ENCODE results near the gene COX6B1.

- TF ChIP-seq CTCF (IDR thresholded peaks at IDR 0.05) (peak; percentile 97 to 98), EP300 (IDR thresholded peaks at IDR 0.05) (no peak), POLR2AphosphoS5 (IDR thresholded peaks at IDR 0.05) (no peak), POLR2A (IDR thresholded peaks at IDR 0.05) (no peak)
Observed at GRCh38 chr19:35693835-35694599, 45.9 kb downstream of the COX6B1 start.

Measured in suprapubic skin (tissue), 4 donors.